Aorta (tissue), 5 donors: ENCODE measurements around the gene GABRB1. TPM values are rescaled to one million over a fixed set of nuclear protein-coding genes. Genes with fewer than 3 reads are reported as not detected.

Experiments
- ATAC-seq: fragments of 200-7000 bp; cut with Tn5 transposase; one replicate; pipeline ENCODE4 v1.9.1; 2022; ENCODE audit warnings: moderate library complexity; ENCODE audit not compliant: low FRiP score
- DNase-seq, 2 donors: peaks; one replicate each; pipeline ENCODE4 v3.0.0-alpha.2; 2020
- H3K27ac ChIP-seq, 2 donors: one replicate each; pipeline ENCODE4 v1.5.1; 2013; ENCODE audit warnings: low read length in 2 of 2, mild to moderate bottlenecking in 2 of 2, moderate library complexity in 2 of 2, control low read depth in 1 of 2, inconsistent platforms in 1 of 2, low read depth in 1 of 2
- H3K27me3 ChIP-seq, 2 donors: one replicate each; pipeline ENCODE4 v1.6.1; 2013; ENCODE audit warnings: control low read depth in 1 of 2, low read length in 1 of 2, mild to moderate bottlenecking in 1 of 2, moderate library complexity in 1 of 2; ENCODE audit not compliant: insufficient read depth in 2 of 2, control insufficient read depth in 1 of 2
- H3K36me3 ChIP-seq, 2 donors: one replicate each; pipeline ENCODE4 v1.6.1; 2013; ENCODE audit warnings: control low read depth in 1 of 2, low read length in 1 of 2, mild to moderate bottlenecking in 1 of 2; ENCODE audit not compliant: insufficient read depth in 2 of 2, control insufficient read depth in 1 of 2
- H3K4me1 ChIP-seq, 2 donors: one replicate each; pipeline ENCODE4 v1.6.1; 2013; ENCODE audit warnings: low read length in 2 of 2, control low read depth in 1 of 2, mild to moderate bottlenecking in 1 of 2, moderate library complexity in 1 of 2; ENCODE audit not compliant: insufficient read depth in 2 of 2, control insufficient read depth in 1 of 2
- H3K4me3 ChIP-seq, 2 donors: one replicate each; pipeline ENCODE4 v1.5.1; 2013; ENCODE audit warnings: low read length in 2 of 2, control low read depth in 1 of 2, mild to moderate bottlenecking in 1 of 2
- H3K9me3 ChIP-seq: one replicate; pipeline ENCODE4 v1.6.1; 2013; ENCODE audit warnings: mild to moderate bottlenecking, low read length; ENCODE audit not compliant: control insufficient read depth
- WGBS, 2 donors: extraction: QIAGEN DNeasy Blood & Tissue Kit; methylation state at CpG; one replicate each; pipeline ENCODE4 v1.1.7; 2013; 5-methylcytosine and 5-hydroxymethylcytosine counted together
- intact Hi-C, 2 donors: fragments of 100-400 bp; cut with DNase I; formaldehyde crosslinking; loops; one replicate each; pipeline versions ENCODE4 v1.14.2 to v1.15.0; 2022
- polyA plus RNA-seq, 2 donors: library from polyadenylated mRNA; stranded (reverse); fragments of 200-250 nt; gene quantifications; one replicate each; pipeline ENCODE4 v1.2.3, GENCODE V29; 2013
- total RNA-seq, 2 donors: library from RNA; stranded (reverse); fragmentation: NEBNext Ultra II Directional; extraction: Animal tissue kit (Norgen Biotek cat#: 25700); gene quantifications; one replicate each; pipeline ENCODE4 v1.2.1, GENCODE V29; 2021
- donor health status: healthy with polysubstance abuse.
- donor health status: Bipolar disorder and iron deficiency.
- donor health status: DM: no; HTN: no; CAD: no.
- donor health status: DM: no; HTN: no; CAD: no.
- donor health status: DM: yes; HTN: yes; CAD: no.

GABRB1 gene
- total and polyA plus RNA-seq, 4 donors = 0.71 TPM; not detected in 3

GRCh38 chr4:47425628-47426027 lies 394.3 kb downstream of the GABRB1 start:
- DNase-seq (no peak), ATAC-seq (peak; percentile 41)
- intact Hi-C loops = no loop called here
- no peak overlapping the region for H3K4me3 ChIP-seq
- H3K4me1 ChIP-seq = no peaks in the 10 kb centered on the region
- H3K27ac ChIP-seq = no peak overlapping the region
- H3K27me3 ChIP-seq = no peaks in the 10 kb centered on the region
- no peaks in the 10 kb centered on the region for H3K36me3 ChIP-seq
- no peaks in the 10 kb centered on the region for H3K9me3 ChIP-seq
- WGBS, 2 donors = 95 to 96% methylated on average over 25 of the region's 25 CpGs

GRCh38 chr4:47427935-47428334 lies 396.6 kb downstream of the GABRB1 start:
- intact Hi-C loops = no loop called here
- Histone ChIP-seq H3K36me3 (no peaks in the 10 kb centered on the region), H3K27me3 (no peaks in the 10 kb centered on the region), H3K4me1 (no peaks in the 10 kb centered on the region), H3K9me3 (no peaks in the 10 kb centered on the region), H3K4me3 (no peak overlapping the region), H3K27ac (no peak overlapping the region)
- WGBS, 2 donors = 23 to 54% methylated on average over 2 of the region's 2 CpGs
- DNase-seq (no peak), ATAC-seq (no peak)

GRCh38 chr4:47432749-47433148 lies 401.4 kb downstream of the GABRB1 start:
- H3K4me3 ChIP-seq = no peak overlapping the region
- H3K36me3 ChIP-seq = no peaks in the 10 kb centered on the region
- ATAC-seq = no peak
- H3K4me1 ChIP-seq = no peaks in the 10 kb centered on the region
- no peaks in the 10 kb centered on the region for H3K27me3 ChIP-seq
- 84 to 88% methylated on average over 1 of the region's 1 CpG for WGBS, 2 donors
- no peaks in the 10 kb centered on the region for H3K9me3 ChIP-seq
- H3K27ac ChIP-seq = no peak overlapping the region
- no peak for DNase-seq
- intact Hi-C loops = no loop called here

- intact Hi-C loops = no loop called here
- no peak for ATAC-seq
These were observed 403.6 kb downstream of the GABRB1 start for GRCh38 chr4:47434931-47435330.

GRCh38 chr4:47442980-47443379 lies 411.6 kb downstream of the GABRB1 start:
- 85 to 87% methylated on average over 5 of the region's 5 CpGs for WGBS, 2 donors
- Histone ChIP-seq H3K27me3 (no peaks in the 10 kb centered on the region), H3K4me3 (no peak overlapping the region), H3K4me1 (no peaks in the 10 kb centered on the region), H3K27ac (no peak overlapping the region), H3K9me3 (no peaks in the 10 kb centered on the region), H3K36me3 (no peaks in the 10 kb centered on the region)
- intact Hi-C loops = no loop called here
- ATAC-seq (no peak), DNase-seq (peak in 1 of 2 donors; percentile 57)

More at GRCh38 chr4:47434931-47435330, 403.6 kb downstream of the GABRB1 start:
- no peaks in the 10 kb centered on the region for H3K36me3 ChIP-seq
- DNase-seq = no peak
- no peaks in the 10 kb centered on the region for H3K27me3 ChIP-seq
- H3K4me1 ChIP-seq = no peaks in the 10 kb centered on the region
- H3K9me3 ChIP-seq = no peaks in the 10 kb centered on the region
- H3K27ac ChIP-seq = no peak overlapping the region
- H3K4me3 ChIP-seq = no peak overlapping the region

GRCh38 chr4:47444031-47444430 lies 412.7 kb downstream of the GABRB1 start:
- no peaks in the 10 kb centered on the region for H3K36me3 ChIP-seq
- 94% methylated on average over 2 of the region's 2 CpGs for WGBS, 2 donors
- H3K27ac ChIP-seq = no peak overlapping the region
- no peak for ATAC-seq
- H3K4me1 ChIP-seq = no peaks in the 10 kb centered on the region
- intact Hi-C loops = no loop called here
- no peak overlapping the region for H3K4me3 ChIP-seq
- H3K27me3 ChIP-seq = no peaks in the 10 kb centered on the region
- H3K9me3 ChIP-seq = no peaks in the 10 kb centered on the region
- no peak for DNase-seq

- Histone ChIP-seq H3K9me3 (no peaks in the 10 kb centered on the region), H3K4me3 (no peak overlapping the region), H3K36me3 (peaks cover 0 to 3% of the 10 kb centered on the region in 2 donors), H3K27ac (no peak overlapping the region), H3K4me1 (no peaks in the 10 kb centered on the region), H3K27me3 (no peaks in the 10 kb centered on the region)
- intact Hi-C loops = no loop called here
- DNase-seq = no peak
- 53 to 61% methylated on average over 4 of the region's 4 CpGs for WGBS, 2 donors
- ATAC-seq = no peak
These were observed 420.3 kb downstream of the GABRB1 start for GRCh38 chr4:47451657-47452056.

GRCh38 chr4:47462799-47463234 lies 431.4 kb downstream of the GABRB1 start:
- DNase-seq = no peak
- ATAC-seq = no peak
- Histone ChIP-seq H3K4me3 (peak overlapping the region; percentile 38 to 78), H3K4me1 (no peaks in the 10 kb centered on the region), H3K9me3 (no peaks in the 10 kb centered on the region), H3K36me3 (no peaks in the 10 kb centered on the region), H3K27ac (peak overlapping the region; percentile 5 to 48), H3K27me3 (no peaks in the 10 kb centered on the region)
- intact Hi-C loops = loop anchor here (1.0 to 2.0 kb wide), 3 partner anchors 15 to 102 kb away; no protein-coding TSS in a partner anchor
- WGBS, 2 donors = 4 to 6% methylated on average over 6 of the region's 6 CpGs

GRCh38 chr4:47463235-47463956 lies 432.0 kb downstream of the GABRB1 start, which contains the start of gene COMMD8:
COMMD8 (minus strand) TSS chr4:47463702; CDS start chr4:47463651, 51 bp downstream.
- intact Hi-C loops = loop anchor here (1.0 to 2.0 kb wide), 3 partner anchors 15 to 101 kb away; no protein-coding TSS in a partner anchor
- Histone ChIP-seq H3K4me3 (peak within 1 kb of the TSS; percentile 39 to 78), H3K27ac (peak within 1 kb of the TSS; percentile 8 to 48), H3K9me3 (no peaks in the 10 kb centered on the region), H3K27me3 (no peaks in the 10 kb centered on the region), H3K36me3 (no peaks in the 10 kb centered on the region), H3K4me1 (no peaks in the 10 kb centered on the region)
- peak; percentile 100 for ATAC-seq
- peak; percentile 98 to 99 for DNase-seq
- WGBS, 2 donors = 0 to 1% methylated on average over 51 of the region's 51 CpGs
